H9 (cell line): ENCODE results near the gene TCERG1L. TPM values are rescaled to one million over a fixed set of nuclear protein-coding genes. Genes with fewer than 3 reads are reported as not detected.

Experiments
- DNase-seq: peaks from one replicate; pipeline ENCODE4 v3.0.0-alpha.2; 2017
- H2AFZ ChIP-seq: one replicate; pipeline ENCODE4 v1.6.1; 2013; ENCODE audit warnings: mild to moderate bottlenecking, low read length, control low read depth, moderate library complexity
- H2AK5ac ChIP-seq: 2 replicates; pipeline ENCODE4 v1.6.1; 2013; ENCODE audit warnings: low read length, control low read depth, mixed read lengths; ENCODE audit not compliant: insufficient read length
- H2BK120ac ChIP-seq: one replicate; pipeline ENCODE4 v1.6.1; 2013; ENCODE audit warnings: low read depth, mild to moderate bottlenecking, low read length, control low read depth, inconsistent platforms; ENCODE audit not compliant: poor library complexity, severe bottlenecking
- H2BK12ac ChIP-seq: 2 replicates; pipeline ENCODE4 v1.6.1; 2013; ENCODE audit warnings: low read length, control low read depth, mixed read lengths, low read depth; ENCODE audit not compliant: insufficient read length
- H2BK15ac ChIP-seq: 2 replicates; pipeline ENCODE4 v1.6.1; 2013; ENCODE audit warnings: low read depth, low read length, control low read depth
- H2BK20ac ChIP-seq: one replicate; pipeline ENCODE4 v1.6.1; 2013; ENCODE audit warnings: low read depth, mild to moderate bottlenecking, low read length, control low read depth, inconsistent platforms; ENCODE audit not compliant: poor library complexity, severe bottlenecking
- H2BK5ac ChIP-seq: 2 replicates; pipeline ENCODE4 v1.6.1; 2013; ENCODE audit warnings: low read length, control low read depth, mixed read lengths; ENCODE audit not compliant: insufficient read length
- H3K14ac ChIP-seq: 2 replicates; pipeline ENCODE4 v1.6.1; 2013; ENCODE audit warnings: low read length, control low read depth; ENCODE audit not compliant: insufficient read depth
- H3K18ac ChIP-seq: 2 replicates; pipeline ENCODE4 v1.6.1; 2013; ENCODE audit warnings: low read depth, mild to moderate bottlenecking, mixed read lengths, low read length, control low read depth; ENCODE audit not compliant: insufficient read length
- H3K23ac ChIP-seq: 2 replicates; pipeline ENCODE4 v1.6.1; 2013; ENCODE audit warnings: low read length, control low read depth, mixed read lengths, low read depth; ENCODE audit not compliant: insufficient read length
- H3K23me2 ChIP-seq: 2 replicates; pipeline ENCODE4 v1.6.1; 2013; ENCODE audit warnings: low read depth, mild to moderate bottlenecking, mixed read lengths, low read length, control low read depth; ENCODE audit not compliant: insufficient read length, poor library complexity, severe bottlenecking
- H3K27ac ChIP-seq: 2 replicates; pipeline ENCODE4 v1.5.1; 2013; ENCODE audit warnings: low read length, control low read depth, mixed read lengths, low read depth; ENCODE audit not compliant: insufficient read length
- H3K27me3 ChIP-seq: 2 replicates; pipeline ENCODE4 v1.6.1; 2013; ENCODE audit warnings: low read length, control low read depth, inconsistent platforms; ENCODE audit not compliant: insufficient read depth
- H3K4ac ChIP-seq: 2 replicates; pipeline ENCODE4 v1.6.1; 2013; ENCODE audit warnings: low read depth, mild to moderate bottlenecking, control low read depth, inconsistent platforms, low read length, moderate library complexity
- H3K4me1 ChIP-seq: 2 replicates; pipeline ENCODE4 v1.6.1; 2013; ENCODE audit warnings: low read length, control low read depth, inconsistent platforms; ENCODE audit not compliant: insufficient read depth
- H3K4me2 ChIP-seq: 2 replicates; pipeline ENCODE4 v1.6.1; 2013; ENCODE audit warnings: low read length, control low read depth, mixed read lengths; ENCODE audit not compliant: insufficient read length, insufficient read depth
- H3K56ac ChIP-seq: 2 replicates; pipeline ENCODE4 v1.6.1; 2013; ENCODE audit warnings: low read depth, mild to moderate bottlenecking, mixed read lengths, low read length, control low read depth; ENCODE audit not compliant: insufficient read length
- H3K79me1 ChIP-seq: 2 replicates; pipeline ENCODE4 v1.6.1; 2013; ENCODE audit warnings: low read depth, mild to moderate bottlenecking, moderate library complexity, low read length, control low read depth, inconsistent platforms; ENCODE audit not compliant: insufficient read depth, poor library complexity, severe bottlenecking
- H3K79me2 ChIP-seq: 2 replicates; pipeline ENCODE4 v1.6.1; 2013; ENCODE audit warnings: low read length, control low read depth, inconsistent platforms; ENCODE audit not compliant: insufficient read depth
- H3K9ac ChIP-seq: 2 replicates; pipeline ENCODE4 v1.6.1; 2013; ENCODE audit warnings: low read length, control low read depth, mixed read lengths; ENCODE audit not compliant: insufficient read length; ENCODE audit errors: extremely low read depth
- H3K9me3 ChIP-seq: one replicate; pipeline ENCODE4 v1.6.1; 2013; ENCODE audit warnings: low read depth, low read length, inconsistent platforms; ENCODE audit not compliant: control insufficient read depth
- H3T11ph ChIP-seq: one replicate; pipeline ENCODE4 v1.6.1; 2013; ENCODE audit warnings: mild to moderate bottlenecking, low read length, control low read depth, inconsistent platforms
- H4K20me1 ChIP-seq: one replicate; pipeline ENCODE4 v1.6.1; 2013; ENCODE audit not compliant: control insufficient read depth, insufficient read length, insufficient read depth
- H4K5ac ChIP-seq: 2 replicates; pipeline ENCODE4 v1.6.1; 2013; ENCODE audit warnings: low read depth, mild to moderate bottlenecking, mixed read lengths, low read length, control low read depth; ENCODE audit not compliant: insufficient read length
- H4K8ac ChIP-seq: replicated peaks from 2 replicates; pipeline ENCODE4 v1.6.1; 2013; ENCODE audit warnings: low read length, control low read depth, mixed read lengths, low read depth; ENCODE audit not compliant: insufficient read length
- H4K91ac ChIP-seq: 2 replicates; pipeline ENCODE4 v1.6.1; 2013; ENCODE audit warnings: low read depth, mild to moderate bottlenecking, moderate library complexity, mixed read lengths, low read length, control low read depth; ENCODE audit not compliant: insufficient read length
- H3K27ac Mint-ChIP-seq, 3 experiments: 2 replicates in 2 of 3; 3 replicates in 1 of 3; pipeline ENCODE4 v1.8.0; 2020 to 2021; ENCODE audit warnings: mixed read lengths in 3 of 3, mild to moderate bottlenecking in 1 of 3, moderate library complexity in 1 of 3
- H3K27me3 Mint-ChIP-seq: 2 replicates; pipeline ENCODE4 v1.8.0; 2021; ENCODE audit warnings: low read depth, mild to moderate bottlenecking, moderate library complexity, mixed read lengths
- H3K36me3 Mint-ChIP-seq, 3 experiments: 2 replicates in 2 of 3; 3 replicates in 1 of 3; pipeline ENCODE4 v1.8.0; 2020 to 2021; ENCODE audit warnings: low read depth in 3 of 3, mixed read lengths in 3 of 3; ENCODE audit not compliant: insufficient read depth in 1 of 3
- H3K4me1 Mint-ChIP-seq, 2 experiments: 2 replicates each; pipeline ENCODE4 v1.8.0; 2020; ENCODE audit warnings: mixed read lengths in 2 of 2
- H3K4me3 Mint-ChIP-seq, 2 experiments: 2 replicates in 1 of 2; 3 replicates in 1 of 2; pipeline ENCODE4 v1.8.0; 2020 to 2021; ENCODE audit warnings: mild to moderate bottlenecking in 2 of 2, mixed read lengths in 2 of 2, moderate library complexity in 1 of 2
- H3K9me3 Mint-ChIP-seq, 2 experiments: 2 replicates in 1 of 2; 3 replicates in 1 of 2; pipeline ENCODE4 v1.8.0; 2020; ENCODE audit warnings: mild to moderate bottlenecking in 2 of 2, mixed read lengths in 2 of 2, moderate library complexity in 1 of 2
- WGBS: extraction: QIAGEN DNeasy Blood & Tissue Kit; methylation state at CpG from one replicate; pipeline ENCODE4 v1.1.7; 2013; ENCODE audit warnings: missing lambda C conversion rate, low lambda C conversion rate, mixed read lengths; ENCODE audit not compliant: insufficient read length; ENCODE audit errors: extremely low coverage; 5-methylcytosine and 5-hydroxymethylcytosine counted together
- total RNA-seq: library from RNA; stranded (reverse); gene quantifications from 2 replicates; pipeline ENCODE4 v1.2.1, GENCODE V29; 2021
- TF ChIP-seq, protein P1 (sequence below): fragments of 200-600 bp; sonication (generic); conservative IDR thresholded peaks from 3 replicates; pipeline ENCODE4 v1.8.0; 2021; ENCODE audit warnings: antibody characterized with exemption, mild to moderate bottlenecking

The TCERG1L gene
- total RNA-seq, 1 experiment from 2014 or later: 3.3 TPM

DNA sequence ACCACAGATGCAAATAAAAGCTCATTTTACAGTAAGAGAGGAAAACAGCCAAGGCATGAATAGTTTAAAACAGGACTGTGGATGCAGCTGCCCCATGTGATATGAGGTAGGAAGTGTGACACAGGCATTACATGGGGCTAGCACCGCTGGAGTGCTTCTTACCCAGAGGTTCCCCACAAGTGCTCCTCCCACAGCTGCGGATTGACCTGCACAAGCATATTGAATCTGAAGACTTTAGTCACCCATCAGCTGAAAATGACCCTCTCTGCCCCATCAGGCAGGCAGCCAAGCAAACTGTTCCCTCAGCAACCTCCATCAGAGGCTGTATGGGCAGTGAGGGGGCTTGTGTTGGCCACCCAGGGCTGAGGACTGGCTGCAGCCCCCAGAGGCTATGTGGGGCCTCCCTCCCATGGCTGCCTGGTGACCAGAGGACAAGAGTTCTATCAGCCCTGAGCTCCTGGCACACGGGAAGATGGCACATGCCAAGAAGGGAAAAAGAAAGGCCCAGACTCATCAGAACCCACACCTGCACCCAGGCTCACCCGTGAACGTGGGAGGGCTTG is 98.7 kb downstream of the TCERG1L start:
- peak; percentile 10 for DNase-seq
- Histone ChIP-seq H3K27ac (no peak overlapping the region), H3K56ac (no peak overlapping the region), H4K5ac (no peak overlapping the region), H2BK12ac (no peak overlapping the region), H3K4me1 (no peaks in the 10 kb centered on the region), H3K18ac (no peak overlapping the region), H2AK5ac (no peak overlapping the region), H2AFZ (no peak overlapping the region), H2BK20ac (no peak overlapping the region), H3K23ac (no peak overlapping the region), H3K23me2 (no peaks in the 10 kb centered on the region), H3K9ac (no peak overlapping the region), H3K4ac (no peak overlapping the region), H3T11ph (no peak overlapping the region), H4K20me1 (no peaks in the 10 kb centered on the region), H3K4me2 (no peak overlapping the region), H2BK120ac (no peak overlapping the region), H4K8ac (no peak overlapping the region), H3K79me1 (no peaks in the 10 kb centered on the region), H2BK5ac (no peak overlapping the region), H3K14ac (no peak overlapping the region), H3K79me2 (no peaks in the 10 kb centered on the region), H3K9me3 (no peaks in the 10 kb centered on the region), H4K91ac (no peak overlapping the region), H2BK15ac (no peak overlapping the region), H3K27me3 (no peaks in the 10 kb centered on the region)
- Mint-ChIP-seq H3K36me3 (no peaks in the 10 kb centered on the region), H3K27ac (no peak overlapping the region), H3K27me3 (no peaks in the 10 kb centered on the region), H3K4me3 (no peak overlapping the region), H3K9me3 (no peaks in the 10 kb centered on the region; a peak in 1 of 5 replicates), H3K4me1 (peaks cover 4% of the 10 kb centered on the region in 2 experiments; a peak in 2 of 4 replicates)
- no CpG with 5 or more reads among the region's 5 CpGs for WGBS
- TF ChIP-seq, protein P1, sequence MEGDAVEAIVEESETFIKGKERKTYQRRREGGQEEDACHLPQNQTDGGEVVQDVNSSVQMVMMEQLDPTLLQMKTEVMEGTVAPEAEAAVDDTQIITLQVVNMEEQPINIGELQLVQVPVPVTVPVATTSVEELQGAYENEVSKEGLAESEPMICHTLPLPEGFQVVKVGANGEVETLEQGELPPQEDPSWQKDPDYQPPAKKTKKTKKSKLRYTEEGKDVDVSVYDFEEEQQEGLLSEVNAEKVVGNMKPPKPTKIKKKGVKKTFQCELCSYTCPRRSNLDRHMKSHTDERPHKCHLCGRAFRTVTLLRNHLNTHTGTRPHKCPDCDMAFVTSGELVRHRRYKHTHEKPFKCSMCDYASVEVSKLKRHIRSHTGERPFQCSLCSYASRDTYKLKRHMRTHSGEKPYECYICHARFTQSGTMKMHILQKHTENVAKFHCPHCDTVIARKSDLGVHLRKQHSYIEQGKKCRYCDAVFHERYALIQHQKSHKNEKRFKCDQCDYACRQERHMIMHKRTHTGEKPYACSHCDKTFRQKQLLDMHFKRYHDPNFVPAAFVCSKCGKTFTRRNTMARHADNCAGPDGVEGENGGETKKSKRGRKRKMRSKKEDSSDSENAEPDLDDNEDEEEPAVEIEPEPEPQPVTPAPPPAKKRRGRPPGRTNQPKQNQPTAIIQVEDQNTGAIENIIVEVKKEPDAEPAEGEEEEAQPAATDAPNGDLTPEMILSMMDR: no peak
